ENCODE data around the gene ARPP21.

ARPP21 gene

DNA sequence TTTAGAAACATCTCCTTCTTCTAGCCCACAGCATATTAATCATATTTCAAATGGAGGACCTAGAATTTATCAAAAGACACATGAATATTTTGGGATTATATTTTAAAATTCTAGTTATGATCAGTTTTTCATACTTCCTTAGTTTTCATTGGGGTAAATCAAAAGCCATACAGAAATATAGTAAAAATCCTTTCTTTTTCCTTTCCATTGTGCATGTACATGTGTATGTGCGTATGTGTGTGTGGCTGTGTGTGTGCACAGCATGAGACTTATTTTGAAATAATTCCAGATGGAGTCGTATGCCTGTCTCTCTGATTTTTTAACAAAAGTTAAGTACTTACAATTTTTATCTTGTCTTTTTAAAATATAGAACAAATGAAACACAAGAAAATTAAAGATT, 94.5 kb downstream of the ARPP21 start:
- no peak for DNase-seq (ENCODE audit: low spot score)
- no peak for FAIRE-seq

DNA sequence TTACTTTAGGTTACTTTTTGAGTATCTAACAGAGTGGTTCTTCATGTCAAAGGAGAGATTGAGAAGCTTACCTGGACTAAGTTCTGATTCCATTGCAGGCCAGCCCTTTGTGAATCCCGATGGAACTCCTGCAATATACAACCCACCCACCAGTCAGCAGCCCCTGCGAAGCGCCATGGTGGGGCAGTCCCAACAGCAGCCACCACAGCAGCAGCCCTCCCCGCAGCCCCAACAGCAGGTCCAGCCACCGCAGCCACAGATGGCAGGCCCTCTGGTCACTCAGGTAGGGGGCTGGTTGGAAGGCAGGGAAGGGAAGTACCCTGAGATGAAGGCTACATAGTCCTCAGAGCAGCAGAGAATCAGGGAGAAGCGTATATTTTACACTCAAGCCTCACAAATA, 97.8 kb downstream of the ARPP21 start:
- DNase-seq (ENCODE audit: low spot score) = no peak
- FAIRE-seq = no peak

DNA sequence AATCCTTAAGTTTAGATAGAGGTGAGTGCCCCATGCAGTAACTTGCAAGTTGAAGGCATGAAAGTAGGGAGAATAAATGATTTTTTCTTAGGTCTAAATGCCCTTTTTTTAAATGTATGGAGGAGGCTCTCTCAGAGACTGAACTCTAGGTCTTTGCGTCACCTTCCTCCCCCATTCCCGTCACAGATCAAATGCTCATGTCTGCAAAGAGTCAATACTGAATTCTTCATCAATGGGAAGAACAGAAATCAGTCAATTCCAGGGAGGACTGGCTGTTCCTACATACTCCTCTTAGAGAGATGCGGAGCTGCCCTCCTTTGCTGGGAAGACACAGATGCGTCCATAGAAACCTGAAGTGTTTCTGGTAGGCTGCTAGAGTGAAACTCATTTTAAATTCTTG, 98.2 kb downstream of the ARPP21 start:
- no peak for DNase-seq (ENCODE audit: low spot score)
- no peak for FAIRE-seq

DNA sequence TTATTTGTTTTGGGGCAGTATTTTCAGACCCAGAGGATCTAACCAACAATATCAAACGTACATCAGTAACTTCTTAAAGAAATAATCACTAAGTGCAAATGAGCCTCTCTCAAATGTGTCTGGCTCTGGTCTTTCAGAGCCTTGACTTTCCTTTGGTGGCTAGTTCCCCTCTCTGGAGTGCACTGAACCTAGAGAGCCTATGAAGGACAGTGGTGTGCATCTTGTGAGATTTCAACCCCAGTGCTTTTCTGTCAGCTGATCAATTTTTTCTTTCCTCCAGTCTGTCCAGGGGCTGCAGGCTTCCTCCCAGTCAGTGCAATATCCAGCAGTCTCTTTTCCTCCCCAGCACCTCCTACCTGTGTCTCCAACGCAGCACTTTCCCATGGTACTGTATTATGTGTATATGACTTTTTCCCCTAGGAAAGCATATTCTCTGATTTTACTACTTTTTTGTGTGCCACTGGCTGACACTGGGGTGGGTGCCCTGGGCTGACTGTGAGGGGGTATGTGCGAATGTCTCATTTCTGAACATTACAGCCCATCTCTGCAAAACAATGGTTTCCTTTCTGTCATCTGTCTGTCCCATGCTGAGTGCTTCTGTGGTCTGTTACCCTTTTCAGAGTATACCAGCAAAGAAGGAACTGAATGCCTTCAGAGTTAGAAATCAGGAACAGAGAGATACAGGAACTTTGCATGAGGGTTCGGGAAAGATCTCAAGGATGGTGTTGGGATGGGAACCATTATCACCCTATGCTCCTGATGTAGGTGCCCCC, 98.8 kb downstream of the ARPP21 start:
- DNase-seq (ENCODE audit: low spot score) (no peak), FAIRE-seq (no peak)

DNA sequence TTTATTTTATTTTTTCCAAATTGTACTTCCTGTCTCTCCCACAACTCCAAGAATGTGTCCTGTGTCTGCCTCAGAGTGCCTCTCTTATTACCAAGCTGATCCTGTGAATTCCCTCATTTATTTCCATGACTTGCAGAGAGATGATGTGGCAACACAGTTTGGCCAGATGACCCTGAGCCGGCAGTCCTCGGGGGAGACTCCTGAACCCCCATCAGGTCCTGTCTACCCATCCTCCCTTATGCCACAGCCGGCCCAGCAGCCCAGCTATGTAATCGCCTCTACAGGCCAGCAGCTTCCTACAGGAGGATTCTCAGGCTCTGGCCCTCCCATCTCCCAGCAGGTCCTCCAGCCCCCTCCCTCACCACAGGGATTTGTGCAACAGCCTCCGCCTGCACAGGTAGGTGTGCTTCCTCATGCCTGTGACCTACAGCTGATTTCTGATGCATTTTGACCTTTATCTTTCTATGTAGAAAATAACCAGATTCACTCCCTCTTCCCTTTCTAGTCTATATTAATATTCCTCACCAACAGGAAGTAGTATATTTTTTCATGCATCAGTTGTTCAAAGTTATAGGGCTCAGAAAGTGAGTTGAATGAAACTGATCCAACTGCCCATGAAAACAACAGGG, 100.0 kb downstream of the ARPP21 start:
- no peak for FAIRE-seq
- DNase-seq (ENCODE audit: low spot score) = no peak

DNA sequence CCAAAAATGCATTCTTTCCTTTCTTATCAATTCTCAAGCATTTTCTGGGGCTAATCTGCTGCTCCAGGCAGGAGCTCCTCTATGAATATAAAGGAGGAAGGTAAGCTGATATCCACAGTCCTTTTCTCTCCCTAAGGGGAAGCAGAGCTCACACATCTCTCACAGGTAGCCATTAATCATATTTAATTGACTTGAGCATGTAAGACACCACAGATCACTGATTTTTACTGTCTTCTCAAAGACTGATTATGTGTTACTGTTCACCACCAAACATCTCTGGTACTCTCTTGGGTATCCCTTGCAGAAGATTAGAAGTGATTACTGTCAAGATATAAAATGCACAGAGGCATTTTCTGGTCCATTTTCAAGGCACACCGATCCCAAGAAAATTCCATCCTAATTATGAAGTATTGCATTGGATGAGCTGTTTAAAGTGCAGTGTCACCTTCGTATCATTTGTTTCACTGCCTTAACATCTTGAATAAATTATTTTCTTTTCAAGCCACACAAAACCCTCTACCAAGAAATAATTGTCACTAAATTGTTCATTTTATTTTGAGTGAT, 100.7 kb downstream of the ARPP21 start:
- FAIRE-seq = no peak

DNA sequence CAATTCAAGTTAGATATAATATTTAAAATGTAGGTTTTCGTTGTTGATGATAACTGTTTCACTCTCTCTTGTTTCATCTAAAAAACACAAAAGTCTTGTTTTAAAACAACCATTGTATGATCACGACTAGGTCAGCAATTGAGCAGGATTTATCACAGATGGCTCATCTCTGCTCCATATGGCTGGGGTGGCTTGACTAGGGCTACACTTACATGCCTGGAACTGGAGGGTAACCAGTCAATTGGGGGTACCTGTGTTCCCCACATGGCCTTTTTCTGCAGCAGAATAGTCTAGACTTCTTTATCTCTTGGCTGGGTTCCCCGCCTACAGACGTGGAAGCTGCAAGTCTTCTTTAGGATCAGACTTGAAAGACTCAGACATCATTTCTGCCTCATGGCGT, 103.9 kb downstream of the ARPP21 start:
- FAIRE-seq (no peak), DNase-seq (ENCODE audit: low spot score) (no peak)

More for the DNA sequence above, 100.7 kb downstream of the ARPP21 start:
- DNase-seq (ENCODE audit: low spot score) = no peak

DNA sequence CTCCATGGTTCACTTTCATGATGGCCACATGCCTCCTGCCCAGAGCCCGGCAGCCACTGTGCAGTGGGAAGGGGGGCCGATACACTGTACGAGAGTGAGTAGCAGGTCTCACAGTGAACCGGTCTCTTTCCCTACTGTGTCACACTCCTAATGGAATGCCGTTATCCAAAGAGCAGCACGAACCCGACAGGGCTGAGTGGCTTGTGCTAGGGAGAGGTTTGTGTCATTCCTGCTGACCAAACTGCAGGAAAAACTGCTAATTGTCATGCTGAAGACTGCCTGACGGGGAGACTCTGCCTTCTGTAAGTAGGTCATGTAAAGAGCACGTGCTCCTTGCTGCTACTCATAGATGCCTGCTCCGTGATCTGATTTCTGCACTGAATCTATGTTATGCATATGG, 105.1 kb downstream of the ARPP21 start:
- DNase-seq (ENCODE audit: low spot score) (no peak), FAIRE-seq (no peak)

DNA sequence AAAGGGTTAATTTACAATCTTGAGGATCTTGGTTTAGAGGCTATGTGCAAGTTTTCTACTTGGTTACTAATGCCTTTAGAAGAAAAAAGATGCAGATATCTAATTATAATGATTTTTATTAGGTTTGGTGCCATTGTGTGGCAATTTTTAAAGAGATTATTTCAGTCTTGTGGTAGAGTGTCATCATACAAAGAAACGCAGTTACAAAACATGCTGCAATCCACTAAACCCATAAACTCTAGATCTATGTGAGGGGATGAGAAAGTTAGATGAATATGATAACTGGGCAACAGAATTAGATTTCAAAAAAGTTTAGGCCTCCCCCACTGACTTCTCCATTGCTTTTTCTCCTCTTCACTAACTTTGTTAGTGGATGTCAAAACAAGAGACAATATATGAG, 106.0 kb downstream of the ARPP21 start:
- DNase-seq (ENCODE audit: low spot score) (no peak), FAIRE-seq (no peak)

DNA sequence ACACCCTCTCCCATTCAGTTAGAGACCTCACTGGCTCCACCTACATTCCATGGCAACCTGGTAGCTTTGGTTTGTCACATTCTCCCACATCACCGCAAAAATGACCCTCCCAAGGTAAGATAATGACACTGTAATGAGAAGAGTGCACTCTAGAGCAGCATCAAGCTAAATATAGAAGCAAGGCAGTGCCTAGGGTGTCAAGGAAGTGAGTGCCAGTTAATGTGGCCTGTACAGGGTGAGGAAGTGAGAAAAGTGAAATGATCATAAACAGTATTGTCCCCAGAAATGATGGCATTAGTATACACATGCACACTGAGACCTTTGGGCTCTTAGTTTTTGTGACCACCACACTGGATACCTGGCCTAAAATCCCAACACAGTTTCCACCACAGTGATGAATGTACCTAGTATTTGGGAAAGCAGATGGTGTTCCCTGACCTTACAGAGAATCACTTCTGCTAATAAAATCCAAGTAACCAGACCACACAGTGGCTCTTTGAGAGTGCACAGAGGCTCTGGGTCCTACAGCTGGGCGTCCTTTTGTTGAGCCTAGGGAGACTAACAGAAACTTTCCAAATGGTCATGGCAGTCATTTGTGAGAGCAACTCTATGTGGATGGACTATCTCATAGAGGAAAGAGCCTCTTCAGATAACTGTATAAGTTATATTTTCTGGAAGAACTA, 106.6 kb downstream of the ARPP21 start:
- FAIRE-seq (no peak), DNase-seq (ENCODE audit: low spot score) (no peak)

DNA sequence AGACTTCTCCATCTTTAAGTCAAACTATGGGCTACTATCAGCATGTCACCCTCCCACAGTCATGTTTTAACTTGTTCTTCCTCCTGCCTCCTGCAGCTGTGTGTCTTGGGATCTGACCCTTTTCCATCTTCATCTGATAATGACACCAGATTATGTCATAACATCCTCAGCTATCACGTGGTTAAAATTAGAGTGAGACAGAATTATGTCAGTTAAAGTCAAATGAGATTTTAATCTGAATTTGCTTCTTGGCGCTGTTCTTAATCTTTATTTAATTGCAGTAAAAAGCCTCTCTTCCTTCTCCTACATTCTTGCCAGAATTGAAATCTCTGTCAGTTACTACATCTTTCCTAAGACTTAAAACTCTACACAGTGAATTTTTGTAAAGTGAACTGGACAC, 107.2 kb downstream of the ARPP21 start:
- no peak for DNase-seq (ENCODE audit: low spot score)
- FAIRE-seq = no peak

DNA sequence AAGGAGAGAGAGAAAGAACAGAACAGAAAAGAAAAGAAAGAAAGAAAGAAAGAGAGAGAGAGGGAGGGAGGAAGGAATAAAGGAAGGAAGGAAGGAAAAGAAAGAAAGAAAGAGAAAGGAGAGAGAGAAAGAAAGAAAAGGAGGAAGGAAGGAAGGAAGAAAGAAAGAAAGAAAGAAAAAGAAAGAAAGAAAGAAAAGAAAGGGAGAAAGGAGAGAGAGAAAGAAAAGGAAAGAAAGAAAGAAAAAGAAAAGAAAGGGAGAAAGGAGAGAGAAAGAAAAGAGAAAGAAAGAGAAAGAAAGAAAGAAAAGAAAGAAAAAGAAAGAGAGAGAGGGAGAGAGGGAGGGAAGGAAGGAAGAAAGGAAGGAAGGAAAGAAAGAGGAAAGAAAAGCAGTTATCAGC, 108.8 kb downstream of the ARPP21 start:
- DNase-seq (ENCODE audit: low spot score) (no peak), FAIRE-seq (no peak)

DNA sequence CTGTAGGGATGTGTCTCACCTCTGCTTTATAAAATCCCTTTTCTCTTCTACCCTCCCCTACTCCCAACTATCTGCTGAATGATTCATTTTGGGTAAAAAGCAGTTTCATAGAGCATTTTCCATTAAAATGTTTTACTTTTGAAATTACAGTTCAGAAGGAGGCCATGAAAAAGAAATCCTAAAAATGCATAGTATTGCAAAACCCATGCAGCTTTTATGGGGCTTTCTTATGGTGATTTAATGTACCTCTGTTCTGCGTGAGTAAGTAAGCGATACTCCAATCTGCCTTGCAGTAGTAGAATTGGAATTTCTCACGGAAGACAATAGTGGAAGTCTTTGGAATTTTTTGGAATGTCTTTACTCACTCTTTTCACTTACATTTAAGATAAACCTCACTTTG, 111.9 kb downstream of the ARPP21 start:
- DNase-seq (ENCODE audit: low spot score) (no peak), FAIRE-seq (no peak)

DNA sequence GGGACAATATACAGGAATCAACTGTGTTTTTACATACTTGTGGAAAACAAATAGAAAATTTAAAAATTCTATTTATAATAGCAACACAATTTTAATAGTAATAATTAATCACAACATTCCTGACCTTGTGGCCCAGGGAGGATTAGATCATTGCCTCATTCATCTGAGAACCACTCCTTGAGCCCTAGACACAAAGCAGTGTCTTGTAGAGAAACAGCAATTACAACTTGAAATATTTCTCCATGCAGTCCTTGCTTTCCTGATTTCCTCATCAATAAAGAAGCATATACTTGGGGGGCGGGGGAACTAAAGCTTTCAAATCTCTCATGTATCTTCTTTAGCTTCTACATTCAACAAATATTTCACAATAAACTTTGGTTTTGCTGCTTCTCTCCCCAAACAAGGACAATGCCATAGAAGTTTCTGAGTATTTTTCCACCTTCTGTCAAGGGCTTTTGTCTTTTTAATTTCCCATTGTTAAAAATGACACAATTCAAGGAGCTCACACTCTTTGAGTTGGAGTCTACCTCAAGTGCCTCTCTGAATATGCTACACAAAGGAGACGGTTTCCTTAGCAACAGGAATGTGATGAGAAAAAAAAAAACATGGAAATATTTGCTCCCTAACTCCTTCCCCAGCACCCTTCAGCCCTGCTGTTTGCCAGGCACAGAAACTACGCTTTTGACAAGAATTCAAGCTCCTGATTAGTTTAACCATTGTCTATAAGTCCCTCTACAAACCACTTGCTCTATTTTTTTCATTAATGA, 118.8 kb downstream of the ARPP21 start:
- DNase-seq (ENCODE audit: low spot score) = no peak
- no peak for FAIRE-seq

DNA sequence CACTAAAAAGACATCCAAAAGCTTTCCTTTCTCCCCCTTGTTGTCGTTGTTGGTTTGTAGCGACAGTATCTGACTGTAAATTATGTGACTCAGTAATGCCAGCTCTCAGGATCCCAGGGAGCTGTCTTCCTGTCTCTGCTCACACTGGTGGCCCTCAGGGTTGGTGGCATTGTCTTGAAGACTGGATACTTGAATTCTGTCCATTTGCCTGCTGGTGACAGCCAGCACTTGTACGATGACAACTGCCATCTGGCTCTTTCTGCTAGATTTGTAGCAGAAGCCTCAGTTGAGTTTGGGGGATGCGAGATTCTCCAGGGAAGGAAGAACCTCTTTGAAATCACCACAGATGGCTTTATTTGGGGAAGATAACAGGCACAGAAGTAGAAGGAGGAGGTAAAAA, 120.8 kb downstream of the ARPP21 start:
- DNase-seq (ENCODE audit: low spot score) (no peak), FAIRE-seq (no peak)

DNA sequence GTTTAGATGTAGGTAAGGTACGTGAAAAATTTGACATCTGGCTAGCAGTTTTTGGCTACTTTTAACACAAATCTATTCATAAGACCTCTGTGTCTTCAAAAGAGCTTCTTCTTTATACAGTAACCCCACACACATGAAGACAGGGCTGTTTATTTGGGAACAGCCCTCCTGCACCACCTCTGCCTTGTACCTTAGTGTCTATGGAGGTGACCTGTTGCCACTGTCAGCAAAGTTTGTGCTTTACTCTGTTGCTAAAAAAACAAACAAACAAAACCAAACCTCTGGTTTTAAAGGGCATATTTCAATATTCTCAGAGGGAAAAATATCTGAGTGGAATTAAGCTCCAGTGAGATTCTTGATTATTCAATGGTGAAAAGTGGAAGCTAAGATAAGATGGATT, 122.0 kb downstream of the ARPP21 start:
- FAIRE-seq = no peak
- no peak for DNase-seq (ENCODE audit: low spot score)

DNA sequence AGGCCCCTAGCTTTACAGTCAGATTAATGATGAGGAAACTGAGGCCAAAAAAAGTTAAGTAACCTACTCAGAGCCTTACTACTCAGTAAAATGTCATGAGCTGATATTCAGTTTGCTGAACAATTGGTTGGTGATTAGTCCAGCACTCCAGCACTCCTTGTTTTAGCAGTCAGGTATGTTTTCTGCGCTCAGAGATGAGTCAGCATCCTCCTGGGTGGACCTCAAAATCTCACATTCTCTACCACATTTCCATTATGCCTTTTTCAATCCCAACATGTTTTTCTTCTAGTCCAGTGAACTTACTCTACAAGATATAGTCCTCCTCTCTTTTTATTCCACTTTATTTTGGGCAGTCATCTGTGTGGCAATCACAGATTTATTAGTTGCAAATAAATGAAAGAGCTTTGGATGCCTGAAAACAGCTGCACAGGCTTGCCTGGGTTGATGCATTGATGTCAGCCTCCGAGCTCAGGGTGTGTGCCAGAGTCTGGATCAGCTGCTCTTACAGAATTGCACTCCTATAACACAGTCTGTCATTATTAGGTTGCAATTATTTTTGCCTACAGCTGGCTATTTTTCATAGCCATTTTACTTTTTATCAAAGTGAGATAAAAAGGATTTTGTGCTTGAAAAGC, 133.2 kb downstream of the ARPP21 start:
- DNase-seq (ENCODE audit: low spot score) (no peak), FAIRE-seq (no peak)

DNA sequence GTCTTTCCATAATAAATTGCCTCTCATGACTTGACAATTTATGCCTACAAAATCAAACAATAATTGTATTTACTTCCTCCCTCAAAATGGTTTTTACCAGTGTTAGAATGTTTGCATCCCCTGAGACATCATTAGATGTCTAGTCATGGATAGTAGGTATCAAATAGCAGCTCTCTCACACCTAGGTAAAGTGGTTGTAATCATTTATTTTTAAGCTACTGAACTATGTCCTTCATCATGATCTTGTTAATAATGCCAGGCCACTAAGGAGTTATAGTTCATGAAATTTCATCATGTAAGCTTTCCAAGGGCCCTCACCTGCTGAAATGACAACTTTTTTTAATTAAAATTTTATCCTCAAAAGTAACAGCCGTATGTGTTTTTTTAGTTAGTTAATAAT, 134.1 kb downstream of the ARPP21 start:
- FAIRE-seq (no peak), DNase-seq (ENCODE audit: low spot score) (no peak)

DNA sequence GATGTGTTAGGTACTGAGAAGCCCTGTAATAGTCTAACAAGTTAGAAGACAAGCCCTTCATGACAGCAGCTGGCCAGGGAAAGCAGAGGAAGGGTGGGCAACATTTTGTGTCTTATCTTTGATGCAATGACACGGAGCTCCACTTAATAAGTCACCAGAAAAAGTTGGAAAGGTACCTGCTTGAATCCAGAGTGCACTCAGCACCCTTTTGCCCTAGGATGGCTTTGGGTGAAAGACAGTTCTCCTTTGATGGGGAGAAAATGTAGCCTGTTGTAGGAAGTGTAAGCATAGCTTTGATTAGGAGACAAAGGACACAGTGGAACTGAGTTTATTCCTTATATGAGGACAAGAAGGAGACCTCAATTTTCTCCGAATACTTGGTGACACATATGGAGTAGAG, 137.0 kb downstream of the ARPP21 start:
- FAIRE-seq (no peak), DNase-seq (ENCODE audit: low spot score) (no peak)

DNA sequence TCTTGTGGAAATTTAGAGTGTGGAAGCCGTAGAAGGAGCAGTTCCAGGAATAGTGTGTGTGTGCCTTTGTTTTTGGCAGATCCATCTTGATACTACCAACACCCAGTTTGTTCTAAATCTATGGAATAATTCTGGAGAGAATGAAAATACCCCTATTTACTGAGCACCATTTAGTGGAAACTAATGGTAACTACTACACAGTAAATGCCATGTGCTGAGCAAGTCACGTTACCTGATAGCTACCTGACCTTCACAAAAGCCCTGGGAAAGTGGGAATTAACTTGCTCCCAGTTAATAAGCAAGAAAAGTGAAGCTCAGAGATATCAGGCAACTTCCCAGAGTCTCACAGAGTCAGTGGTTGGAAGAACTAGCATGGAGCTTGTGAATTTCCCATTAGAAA, 137.7 kb downstream of the ARPP21 start:
- DNase-seq (ENCODE audit: low spot score) (no peak), FAIRE-seq (no peak)

Data from urothelium cell line (cell line).